ENCODE measurements around the gene ANKLE2. TPM values are rescaled to one million over a fixed set of nuclear protein-coding genes. Genes with fewer than 3 reads are reported as not detected.

The ANKLE2 gene
- total and polyA plus RNA-seq, 2 of the 8 experiments (the other 6 are each of a cell fraction or from before 2014, with no cell fraction given): 41.0 to 64.9 TPM

GRCh38 chr12:132748319-132748718, 13.3 kb downstream of the ANKLE2 start:
- peaks cover 37 to 79% (median 64%) of the 10 kb centered on the region in 4 experiments for H3K36me3 ChIP-seq (ENCODE audit: control insufficient read depth in 2 of 4, insufficient read depth in 4 of 4, low read length in 3 of 4)
- H2BK20ac ChIP-seq (ENCODE audit: low read length): no peak overlapping the region
- no peak overlapping the region for H4K91ac ChIP-seq (replicated peaks; ENCODE audit: insufficient read length, low read length)
- no peak overlapping the region for H2BK15ac ChIP-seq (ENCODE audit: low read length)
- TF ChIP-seq EP300 (IDR thresholded peaks at IDR 0.05; ENCODE audit: borderline replicate concordance in 1 of 2, low read depth in 2 of 2, low read length in 2 of 2) (no peak), CTCF (IDR thresholded peaks at IDR 0.05; ENCODE audit: control extremely low read depth in 1 of 3, insufficient read depth in 1 of 3, low read depth in 1 of 3, low read length in 3 of 3) (peak in 2 of 3 experiments; percentile 13 to 27; a peak in 2 of 4 replicates), SIN3A (conservative IDR thresholded peaks at IDR 0.05 in 1 of 2, IDR thresholded peaks at IDR 0.05 in 1 of 2; ENCODE audit: low read depth in 1 of 2, low read length in 2 of 2) (no peak), CHD1 (IDR thresholded peaks at IDR 0.05; ENCODE audit: low read depth, low read length) (no peak)
- 90% methylated on average over 10 of the region's 10 CpGs; no CpG with 5 or more reads in 1 of the 2 experiments for WGBS, 2 experiments (ENCODE audit: extremely low coverage in 1 of 2, insufficient coverage in 1 of 2, insufficient read length in 1 of 2, insufficient replicate concordance in 2 of 2, low coverage in 1 of 2, low lambda C conversion rate in 2 of 2, missing lambda C conversion rate in 1 of 2)
- no peak overlapping the region for H3K14ac ChIP-seq (ENCODE audit: insufficient read length)
- H2AFZ ChIP-seq (ENCODE audit: low read length): no peak overlapping the region
- no peak overlapping the region for H3K23ac ChIP-seq (ENCODE audit: insufficient read length)
- H3K56ac ChIP-seq (replicated peaks; ENCODE audit: insufficient read length, low read depth, low read length): no peak overlapping the region
- ChIA-PET POLR2A (ENCODE audit: partially characterized antibody) (interaction anchor here (0.9 to 1.3 kb wide), 2 partner anchors 11 to 12 kb away, joined by 3 to 4 read pairs; no protein-coding TSS in a partner anchor), CTCF (ENCODE audit: partially characterized antibody) (interaction anchor here (0.6 to 1.2 kb wide), 2 partner anchors 15 to 406 kb away, joined by 3 read pairs; no protein-coding TSS in a partner anchor)
- no peak overlapping the region for H3K9ac ChIP-seq (replicated peaks in 1 of 4; ENCODE audit: extremely low read depth in 1 of 4, low read depth in 3 of 4, low read length in 3 of 4)
- no peak overlapping the region for H2AK5ac ChIP-seq (ENCODE audit: low read depth, low read length)
- H2BK120ac ChIP-seq (replicated peaks; ENCODE audit: low read depth, low read length): no peak overlapping the region
- H3K18ac ChIP-seq (ENCODE audit: extremely low read depth, low read length): no peak overlapping the region
- peaks cover 3 to 18% of the 10 kb centered on the region in 2 experiments; a peak in 2 of 4 replicates for H3K79me2 ChIP-seq (ENCODE audit: control insufficient read depth in 1 of 2, insufficient read depth in 2 of 2, low read length in 2 of 2)
- no peak overlapping the region for H3K27ac ChIP-seq (ENCODE audit: low read depth, low read length)
- no peak overlapping the region for H3K4me2 ChIP-seq (ENCODE audit: insufficient read depth in 1 of 2, low read depth in 2 of 2, low read length in 2 of 2)
- H3K4me1 ChIP-seq (replicated peaks in 1 of 4; ENCODE audit: control insufficient read depth in 3 of 4, insufficient read depth in 4 of 4, low read length in 3 of 4): no peaks in the 10 kb centered on the region
- no peaks in the 10 kb centered on the region for H3K27me3 ChIP-seq (replicated peaks in 1 of 4; ENCODE audit: control insufficient read depth in 3 of 4, extremely low read depth in 1 of 4, insufficient read depth in 3 of 4, low read length in 3 of 4)
- no peak overlapping the region for H4K8ac ChIP-seq (ENCODE audit: extremely low read depth, insufficient read depth, low read length)
- H3K79me1 ChIP-seq (ENCODE audit: low read depth, low read length): peaks cover 5% of the 10 kb centered on the region
- no peaks in the 10 kb centered on the region for H3K9me3 ChIP-seq (ENCODE audit: insufficient read depth in 2 of 2, low read depth in 1 of 2, low read length in 1 of 2)
- no peak overlapping the region for H3K4ac ChIP-seq (replicated peaks; ENCODE audit: insufficient read length, low read depth, low read length)
- no peak overlapping the region for H3K4me3 ChIP-seq (ENCODE audit: extremely low read depth in 1 of 4, insufficient read depth in 2 of 4, low read depth in 3 of 4, low read length in 4 of 4)
- no peak for FAIRE-seq
- no peak for DNase-seq (ENCODE audit: low read depth in 1 of 2, low spot score in 2 of 2)
- no peaks in the 10 kb centered on the region for H3K23me2 ChIP-seq (ENCODE audit: low read depth, low read length)
- peaks cover 4 to 21% of the 10 kb centered on the region in 2 experiments for H4K20me1 ChIP-seq (replicated peaks in 1 of 2; ENCODE audit: control insufficient read depth in 1 of 2, insufficient read depth in 2 of 2, low read length in 2 of 2)
- H2BK5ac ChIP-seq (ENCODE audit: low read depth, low read length): no peak overlapping the region
- H4K5ac ChIP-seq (ENCODE audit: insufficient read length, low read depth, low read length): no peak overlapping the region
- no peak overlapping the region for H2BK12ac ChIP-seq (ENCODE audit: low read depth, low read length)

All from H1 (cell line).